Lower leg skin (tissue), 3 donors: ENCODE results near the gene SMAD6.

Experiments used
- CTCF ChIP-seq, 3 donors: fragments of 450-650 bp; IDR thresholded peaks; one replicate each; pipeline ENCODE4 v1.5.1; 2016; ENCODE audit warnings: antibody characterized with exemption in 3 of 3, mild to moderate bottlenecking in 3 of 3, moderate library complexity in 2 of 3
- POLR2A ChIP-seq, 2 donors: fragments of 450-650 bp; IDR thresholded peaks; one replicate each; pipeline ENCODE4 v1.6.1; 2016 to 2017; ENCODE audit warnings: antibody characterized with exemption in 2 of 2, mild to moderate bottlenecking in 1 of 2, moderate library complexity in 1 of 2

GRCh38 chr15:66780172-66780972 lies 78.3 kb downstream of the SMAD6 start:
- no peak for TF ChIP-seq CTCF (IDR thresholded peaks at IDR 0.05)
- TF ChIP-seq POLR2A (IDR thresholded peaks at IDR 0.05), result no peak
